ENCODE results near the gene ACOX2.
A peak's percentile ranks its signal among the peaks of the same experiment; 100 is the strongest.

Gene ACOX2

DNA sequence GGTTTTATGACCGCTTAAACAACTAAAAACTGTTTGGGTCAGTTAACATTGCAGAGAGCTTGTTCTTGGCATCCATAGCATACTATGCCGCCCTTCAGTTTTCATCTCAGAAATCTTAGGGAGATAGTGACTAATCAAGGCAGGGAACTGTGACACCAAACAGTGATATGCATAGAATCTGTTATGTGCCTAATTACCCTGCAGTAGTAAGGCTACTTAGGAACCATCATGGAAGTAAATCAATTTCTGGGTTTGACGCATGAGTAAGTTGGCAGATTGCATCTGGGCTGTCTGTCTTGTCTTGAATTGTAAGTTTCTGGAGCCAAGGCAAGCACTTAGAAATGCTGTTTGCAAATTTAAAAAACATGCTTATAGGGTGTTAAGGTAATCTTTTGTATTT is 22.6 kb downstream of the ACOX2 start:
- no peak for DNase-seq (ENCODE audit: low read depth in 1 of 2, low spot score in 1 of 2)

DNA sequence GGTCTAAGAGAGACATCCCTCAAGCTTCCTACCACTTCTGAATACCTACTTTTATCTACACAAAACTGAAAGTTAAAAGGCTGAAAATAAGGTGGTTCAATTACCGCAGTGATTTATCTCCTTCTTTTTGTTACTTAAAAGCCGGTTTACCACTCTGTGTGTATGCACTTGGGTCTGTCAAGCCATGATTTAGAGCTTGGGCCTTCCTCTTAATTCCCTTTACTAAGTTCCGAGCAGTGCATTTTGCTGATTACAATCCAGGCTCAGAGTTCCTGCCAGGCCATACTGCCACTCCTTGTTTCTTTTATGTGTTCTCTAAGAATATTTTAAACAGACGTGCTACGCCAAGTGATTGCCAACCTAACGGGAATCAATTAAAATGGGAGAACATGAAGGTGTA is 28.6 kb downstream of the ACOX2 start:
- DNase-seq (ENCODE audit: low read depth in 1 of 2, low spot score in 1 of 2): no peak

DNA sequence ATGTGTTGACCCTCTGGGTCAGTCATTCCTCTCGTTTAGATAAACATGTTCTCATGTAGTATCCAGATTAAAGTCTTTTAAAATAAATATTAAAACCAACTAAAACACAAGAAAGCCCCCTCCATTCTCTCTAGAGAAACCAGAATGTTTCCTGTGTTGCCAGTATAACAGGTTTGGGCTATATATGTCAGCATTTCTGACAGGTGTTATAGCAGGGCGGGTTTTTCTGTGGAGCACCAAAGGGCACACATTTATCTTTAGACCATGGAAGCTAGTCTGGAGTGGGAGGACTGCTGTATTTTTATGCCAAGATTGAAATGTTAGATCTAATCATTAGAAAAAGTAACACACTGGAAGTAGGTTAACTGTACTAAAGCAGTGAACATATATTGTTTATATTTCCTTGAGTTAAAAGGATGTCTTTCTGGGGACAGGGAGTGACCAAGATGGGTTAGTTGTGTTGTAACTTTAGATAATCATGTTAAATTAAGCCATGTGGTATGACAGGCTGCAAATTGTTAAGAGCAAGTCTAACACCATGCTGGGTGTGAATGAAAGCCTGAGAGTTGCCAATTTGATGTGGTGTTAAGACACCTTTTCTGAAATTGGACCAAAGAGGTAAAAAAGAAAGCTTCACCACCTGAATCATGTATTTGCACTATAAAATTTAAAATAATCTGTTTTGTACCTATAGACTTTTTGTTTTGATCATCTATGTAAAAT is 29.5 kb downstream of the ACOX2 start:
- DNase-seq (ENCODE audit: low read depth in 1 of 2, low spot score in 1 of 2): no peak

DNA sequence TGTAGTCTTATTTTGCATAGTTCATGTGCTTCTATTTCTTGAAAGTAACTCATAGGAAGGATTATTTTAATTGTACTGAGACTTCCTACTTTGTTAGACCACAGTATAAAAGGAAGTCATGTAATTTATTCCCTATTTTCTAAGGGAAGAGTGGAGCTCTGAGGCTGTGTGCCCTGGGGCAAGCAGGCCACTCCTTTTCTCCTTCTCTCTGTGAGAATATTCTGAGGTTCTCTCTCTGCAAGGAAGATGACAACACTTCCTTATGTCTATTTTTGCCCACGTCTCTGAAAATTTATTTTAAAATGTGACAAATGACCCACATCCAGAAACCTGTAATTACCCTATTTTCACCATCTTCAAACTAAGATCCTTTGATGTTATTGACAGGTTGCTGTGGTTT is 34.1 kb downstream of the ACOX2 start:
- DNase-seq (ENCODE audit: low read depth in 1 of 2, low spot score in 1 of 2): no peak

DNA sequence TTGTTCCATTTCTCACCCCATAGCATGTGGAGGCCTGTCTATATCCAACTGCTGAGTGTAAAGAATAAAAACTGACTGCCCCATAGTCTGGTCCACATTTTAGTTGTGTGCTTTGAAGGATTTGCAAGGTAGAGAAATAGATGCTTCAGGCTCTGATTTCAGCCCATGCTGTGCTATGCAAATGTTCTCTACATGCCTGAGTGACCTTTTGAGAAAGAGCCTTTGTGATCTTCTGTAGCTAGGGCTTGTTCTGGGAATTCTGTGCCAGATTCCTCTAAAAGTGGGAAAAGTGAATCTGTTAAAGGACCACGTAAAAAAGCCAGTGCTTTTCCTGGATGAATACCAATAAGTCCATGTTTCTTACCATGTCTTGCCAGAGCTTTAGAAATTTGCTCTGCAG is 39.9 kb downstream of the ACOX2 start:
- DNase-seq (ENCODE audit: low read depth in 1 of 2, low spot score in 1 of 2): no peak

DNA sequence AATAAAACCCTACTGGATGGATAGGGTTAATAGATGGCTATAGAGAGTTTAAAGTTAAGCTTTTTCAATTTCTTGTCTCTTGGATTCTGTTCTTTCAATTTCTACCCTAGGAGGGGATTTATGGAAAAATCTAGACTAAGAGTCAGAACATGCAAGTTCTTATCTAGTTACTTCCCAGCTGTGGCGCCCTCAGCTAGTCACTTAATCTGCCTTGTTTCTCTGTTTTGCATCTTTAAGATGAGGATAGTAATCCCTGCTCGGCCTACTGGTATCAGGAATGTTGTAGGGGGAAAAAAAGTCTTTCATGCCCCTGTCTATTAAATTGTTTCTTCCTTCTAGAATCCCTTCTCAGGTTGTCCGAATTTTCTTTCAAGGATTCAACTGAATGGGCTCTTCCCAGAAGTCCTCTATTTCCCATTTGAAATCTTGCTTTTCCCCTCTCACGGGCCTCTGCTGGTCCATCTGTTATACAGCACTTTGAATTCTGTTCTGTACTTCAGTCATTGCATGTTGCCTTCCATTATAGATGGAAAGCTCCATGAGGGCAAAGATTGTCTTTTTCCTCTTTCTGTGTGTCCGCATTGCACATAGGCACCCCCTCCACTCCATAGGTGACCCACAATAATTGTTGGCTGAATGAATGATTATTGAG is 40.7 kb downstream of the ACOX2 start:
- no peak for DNase-seq (ENCODE audit: low read depth in 1 of 2, low spot score in 1 of 2)

DNA sequence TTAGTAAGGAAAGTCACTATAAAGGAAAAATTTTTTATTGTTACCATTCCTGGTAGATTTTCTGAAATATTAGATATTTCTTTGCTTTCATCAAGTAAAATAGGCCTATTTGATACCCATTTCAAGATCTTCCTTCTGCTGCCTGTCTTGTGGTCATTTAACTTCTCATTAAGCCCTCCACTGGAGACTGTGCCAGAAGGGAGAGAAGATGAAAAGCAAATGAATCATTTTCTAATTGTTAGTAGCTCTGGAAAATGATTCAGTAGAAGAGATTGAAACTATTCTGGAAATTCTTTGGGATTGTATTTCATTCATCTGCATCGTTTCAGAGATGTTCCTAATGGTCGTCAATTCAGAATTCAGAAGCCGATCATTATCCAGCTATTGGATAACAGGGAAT is 41.9 kb downstream of the ACOX2 start:
- no peak for DNase-seq (ENCODE audit: low read depth in 1 of 2, low spot score in 1 of 2)

DNA sequence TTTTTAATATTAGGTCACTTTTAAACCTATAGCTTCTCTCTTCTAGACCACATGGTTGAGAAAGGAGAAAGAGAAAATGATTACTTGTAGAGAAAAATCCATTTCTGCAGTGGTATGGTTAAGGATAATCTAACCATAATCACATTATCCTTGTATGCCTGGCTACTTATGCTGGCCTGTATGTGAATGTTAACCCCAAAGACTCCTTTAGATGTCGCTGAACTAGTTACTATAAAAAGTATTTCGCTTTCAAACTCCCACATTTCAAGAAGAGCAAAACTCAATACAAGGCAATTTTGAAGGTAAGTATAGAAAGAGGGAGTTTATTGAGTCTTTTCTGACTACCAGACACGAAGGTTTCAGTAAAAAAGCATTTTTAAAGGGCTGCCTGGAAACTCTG is 42.9 kb downstream of the ACOX2 start:
- no peak for DNase-seq (ENCODE audit: low read depth in 1 of 2, low spot score in 1 of 2)

DNA sequence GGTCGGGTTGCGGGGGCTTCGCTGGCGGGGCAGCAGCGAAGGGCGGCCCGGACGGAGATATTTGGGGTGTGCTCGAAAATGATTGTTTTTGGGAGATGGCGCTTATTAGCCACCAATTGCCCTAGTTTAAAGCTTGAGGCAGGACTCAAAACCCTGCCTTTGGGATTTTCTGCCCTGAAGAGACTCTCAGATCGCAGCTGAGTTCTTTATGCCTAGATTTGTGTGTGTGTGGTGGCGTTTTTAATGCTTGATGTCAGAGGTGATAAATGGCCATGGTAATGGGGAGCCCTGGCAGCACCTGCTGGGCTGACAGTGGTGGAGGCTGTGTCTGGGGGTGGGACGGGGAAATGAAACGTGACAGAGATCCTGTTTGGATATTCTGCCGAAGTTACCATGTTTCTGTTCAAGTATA is 44.5 kb downstream of the ACOX2 start:
- DNase-seq (ENCODE audit: low read depth in 1 of 2, low spot score in 1 of 2): peak in 1 of 2 donors; percentile 3

DNA sequence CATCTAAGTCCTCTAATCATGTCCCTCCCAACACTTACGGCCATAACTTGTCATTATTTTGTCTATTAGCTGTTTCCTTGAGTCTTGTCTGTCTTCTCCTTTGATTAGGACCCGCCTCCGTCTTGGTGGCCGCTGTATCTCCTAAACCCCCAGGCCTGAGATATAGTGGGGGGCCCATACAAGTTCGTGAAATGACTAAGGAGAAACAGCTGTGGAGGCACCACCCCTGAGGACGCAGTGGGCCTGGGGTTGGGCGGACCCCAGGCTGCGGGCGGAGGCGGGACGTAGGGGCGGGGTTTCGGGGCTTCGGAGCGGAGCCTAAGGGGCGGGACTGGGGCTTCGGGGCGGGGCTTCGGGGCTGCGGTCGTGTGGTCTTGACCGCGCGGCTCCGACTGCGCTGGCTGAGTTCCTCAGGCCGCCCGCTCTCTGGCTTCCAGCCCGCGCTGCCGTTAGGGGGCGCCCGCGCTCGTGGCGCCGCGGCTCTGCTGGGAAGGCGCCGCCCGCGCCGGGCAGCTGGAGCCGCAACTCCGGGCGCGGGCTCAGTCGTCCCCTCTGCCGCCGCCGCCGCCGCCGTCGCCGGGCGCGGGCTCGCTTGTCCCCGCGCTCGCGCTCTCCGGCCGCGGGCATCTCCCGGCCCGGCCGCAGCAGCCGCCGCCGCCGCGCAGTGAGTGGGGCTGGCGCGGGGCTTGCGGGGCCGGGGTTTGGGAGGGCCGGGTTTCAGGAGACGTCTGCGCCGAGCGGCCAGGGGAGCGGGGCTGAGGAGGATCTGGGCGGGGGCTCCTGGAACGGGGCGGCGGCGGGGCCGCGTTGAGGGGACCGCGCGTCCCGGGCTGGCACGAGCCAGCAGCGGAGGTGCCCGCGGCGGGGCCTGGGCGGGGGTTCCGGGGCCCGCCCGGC is 45.2 kb downstream of the ACOX2 start, which contains the start of gene KCTD6:
TSS of gene KCTD6 (plus strand) at position 591 of the 897 bp plus-strand sequence. CDS start 6,660 bp downstream, outside the sequence.
- peak; percentile 75 to 85 for DNase-seq (ENCODE audit: low read depth in 1 of 2, low spot score in 1 of 2)

DNA sequence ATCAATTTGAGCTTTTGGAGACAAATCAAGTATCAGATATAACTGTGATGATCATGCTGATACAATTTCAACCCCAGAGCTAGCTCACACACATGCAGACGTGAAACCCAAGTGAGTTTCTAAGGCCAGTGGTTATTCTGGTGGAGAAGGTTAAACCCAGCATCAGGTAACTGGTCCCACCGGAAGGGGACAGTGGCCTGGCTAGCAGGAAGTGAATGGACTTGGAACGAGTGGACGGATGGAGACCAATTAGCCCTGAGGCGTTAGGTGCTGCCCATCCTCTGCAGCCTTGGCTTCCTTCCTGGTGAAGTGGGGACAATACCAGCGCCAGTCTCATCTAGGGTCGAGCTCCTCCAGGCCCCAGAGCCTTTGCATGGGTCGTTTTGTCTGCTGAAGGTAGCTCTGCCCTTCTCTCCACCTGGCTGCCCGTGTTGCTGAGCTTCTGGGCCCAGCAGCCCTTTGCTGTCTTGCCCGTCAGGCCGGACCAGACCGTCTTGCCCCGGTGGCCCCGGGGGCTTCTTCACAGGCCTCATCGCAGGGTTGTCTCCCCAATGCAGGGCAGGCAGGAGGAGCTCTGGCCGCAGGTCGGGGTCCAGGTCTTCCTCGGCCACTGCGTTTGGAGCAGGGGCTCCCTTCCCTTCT is 46.0 kb downstream of the ACOX2 start:
- DNase-seq (ENCODE audit: low read depth in 1 of 2, low spot score in 1 of 2): no peak

DNA sequence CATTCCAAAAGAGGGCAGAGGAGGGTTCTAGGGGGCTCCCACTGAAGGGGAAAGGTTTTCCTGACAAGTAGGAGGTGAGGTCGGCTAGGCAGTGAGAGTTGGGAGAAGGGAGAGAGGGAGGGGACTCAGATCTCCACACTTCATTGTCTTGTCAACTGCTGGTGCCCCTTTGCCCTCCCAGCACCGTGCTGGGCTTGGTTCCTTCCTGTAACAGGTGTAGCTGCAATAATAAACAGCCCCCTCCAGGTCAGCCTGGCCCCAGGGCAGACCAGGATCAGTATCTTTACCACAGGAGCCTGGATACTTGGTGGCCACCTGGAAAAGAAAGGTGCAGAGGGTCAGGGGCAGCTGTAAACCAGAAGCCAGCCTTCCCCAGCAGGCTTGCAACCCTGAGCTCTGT is 48.0 kb downstream of the ACOX2 start:
- no peak for DNase-seq (ENCODE audit: low read depth in 1 of 2, low spot score in 1 of 2)

DNA sequence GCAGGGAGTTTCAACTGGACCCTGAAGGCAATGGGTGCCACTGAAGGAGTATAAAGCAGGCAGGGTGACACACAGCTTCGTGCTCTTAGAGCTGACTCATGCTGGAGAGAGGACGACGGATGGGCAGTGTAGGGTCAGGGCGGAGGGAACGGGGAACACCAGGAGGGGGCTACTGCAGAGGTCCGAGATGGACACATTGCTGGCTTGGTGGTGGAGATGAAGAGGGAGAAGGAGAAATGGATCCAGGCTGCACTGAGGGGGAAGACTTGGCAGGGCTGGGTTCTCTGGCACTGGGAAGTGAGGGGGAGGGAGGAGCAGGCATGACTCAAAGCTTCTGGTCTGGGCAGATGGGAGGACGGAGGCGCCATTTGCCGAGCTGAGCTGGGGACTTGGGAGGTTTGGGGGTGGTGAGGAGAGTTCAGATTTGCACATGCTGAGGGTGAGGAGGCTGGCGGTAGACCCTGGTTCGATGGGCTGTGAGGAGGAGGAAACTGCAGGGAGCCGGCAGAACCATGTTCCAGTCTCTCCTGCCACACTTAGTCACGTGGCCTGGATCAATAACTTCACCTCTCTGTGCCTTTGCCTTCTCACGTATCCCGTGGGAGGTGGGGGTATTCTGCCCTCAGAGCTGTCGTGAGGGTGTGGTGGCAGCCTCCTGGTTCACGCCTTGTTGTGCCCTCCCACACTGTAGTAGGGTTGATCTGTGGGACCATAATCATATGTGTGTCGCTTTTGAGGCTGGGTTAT is 49.7 kb downstream of the ACOX2 start:
- no peak for DNase-seq (ENCODE audit: low read depth in 1 of 2, low spot score in 1 of 2)

DNA sequence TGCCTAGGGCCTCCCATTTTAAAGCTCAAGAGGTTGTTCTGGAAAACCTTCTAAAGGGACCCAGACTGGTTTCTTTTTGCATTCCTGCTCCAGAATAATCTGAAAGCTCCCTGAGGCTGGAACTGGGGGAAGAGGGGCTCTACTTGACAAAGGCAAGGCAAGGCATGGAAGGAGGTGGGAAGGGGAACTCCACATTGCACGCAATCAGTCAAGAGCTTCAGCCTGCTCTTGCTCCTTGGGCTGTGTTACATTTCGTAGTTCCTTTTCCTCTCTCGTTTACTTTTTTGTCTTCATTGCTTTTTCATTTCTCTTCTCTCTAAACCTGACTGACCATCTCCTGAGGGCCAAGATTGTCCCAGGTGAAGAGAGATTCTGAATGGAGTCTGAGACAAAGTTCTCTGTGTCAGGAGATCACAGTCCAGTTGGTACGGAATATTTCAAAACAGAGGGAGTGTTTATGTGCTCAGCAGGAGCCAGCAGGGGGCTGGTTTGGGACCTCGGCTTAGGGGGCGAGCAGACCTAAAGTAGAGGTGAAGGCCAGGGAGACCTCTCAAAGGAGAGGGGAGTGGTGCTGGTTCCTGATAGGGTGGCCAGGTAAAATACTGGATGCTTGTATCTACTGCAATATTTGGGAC is 51.1 kb downstream of the ACOX2 start:
- no peak for DNase-seq (ENCODE audit: low read depth in 1 of 2, low spot score in 1 of 2)

DNA sequence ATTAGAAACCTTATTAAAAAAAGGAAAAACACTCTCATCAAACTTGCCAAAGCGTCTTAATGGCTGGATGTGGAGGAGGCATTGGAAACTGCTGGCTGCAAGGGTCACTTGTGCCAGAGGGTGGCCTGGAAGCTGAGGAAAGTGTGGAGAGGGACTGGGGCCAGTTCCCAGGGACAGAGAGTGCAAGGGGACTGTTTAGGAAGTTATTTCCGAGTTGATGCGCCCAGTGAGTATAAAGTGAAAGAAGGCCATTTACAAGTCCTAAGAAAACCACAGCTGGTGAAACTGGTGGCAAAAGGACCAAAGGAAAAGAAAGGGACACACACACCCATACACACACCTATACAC is 52.3 kb downstream of the ACOX2 start:
- no peak for DNase-seq (ENCODE audit: low read depth in 1 of 2, low spot score in 1 of 2)

DNA sequence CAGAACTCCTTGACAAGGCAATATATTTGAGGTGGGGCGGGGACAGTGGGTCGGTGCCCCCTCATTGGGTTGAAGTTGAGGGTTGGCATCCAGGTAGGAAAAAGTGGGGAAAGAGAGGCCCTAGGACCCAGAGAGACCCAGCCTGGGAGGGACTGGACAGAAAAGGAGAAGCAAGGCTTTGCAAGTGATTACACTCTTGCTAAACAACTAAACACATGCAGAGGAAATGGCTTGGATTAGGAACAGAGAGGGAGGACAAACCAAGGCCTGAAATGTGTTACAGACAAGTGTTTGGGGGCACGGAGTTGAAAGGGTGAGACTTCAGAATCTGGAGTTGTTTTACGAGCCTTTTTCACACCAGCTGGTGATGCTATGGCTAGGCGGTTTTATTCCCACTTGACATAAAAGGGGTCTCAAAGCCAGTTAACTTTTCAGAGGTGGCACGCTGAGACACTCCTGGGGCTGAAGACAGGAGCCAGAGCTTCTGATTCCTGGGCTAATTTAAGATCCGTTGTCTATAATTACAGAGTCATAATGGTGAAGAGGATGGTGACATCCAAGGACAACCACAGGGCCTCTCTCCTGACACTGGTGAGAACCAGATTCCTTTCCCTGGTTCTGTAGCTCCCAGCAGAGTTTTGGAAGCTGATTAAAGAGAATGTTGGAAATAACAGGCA is 52.8 kb downstream of the ACOX2 start:
- no peak for DNase-seq (ENCODE audit: low read depth in 1 of 2, low spot score in 1 of 2)

DNA sequence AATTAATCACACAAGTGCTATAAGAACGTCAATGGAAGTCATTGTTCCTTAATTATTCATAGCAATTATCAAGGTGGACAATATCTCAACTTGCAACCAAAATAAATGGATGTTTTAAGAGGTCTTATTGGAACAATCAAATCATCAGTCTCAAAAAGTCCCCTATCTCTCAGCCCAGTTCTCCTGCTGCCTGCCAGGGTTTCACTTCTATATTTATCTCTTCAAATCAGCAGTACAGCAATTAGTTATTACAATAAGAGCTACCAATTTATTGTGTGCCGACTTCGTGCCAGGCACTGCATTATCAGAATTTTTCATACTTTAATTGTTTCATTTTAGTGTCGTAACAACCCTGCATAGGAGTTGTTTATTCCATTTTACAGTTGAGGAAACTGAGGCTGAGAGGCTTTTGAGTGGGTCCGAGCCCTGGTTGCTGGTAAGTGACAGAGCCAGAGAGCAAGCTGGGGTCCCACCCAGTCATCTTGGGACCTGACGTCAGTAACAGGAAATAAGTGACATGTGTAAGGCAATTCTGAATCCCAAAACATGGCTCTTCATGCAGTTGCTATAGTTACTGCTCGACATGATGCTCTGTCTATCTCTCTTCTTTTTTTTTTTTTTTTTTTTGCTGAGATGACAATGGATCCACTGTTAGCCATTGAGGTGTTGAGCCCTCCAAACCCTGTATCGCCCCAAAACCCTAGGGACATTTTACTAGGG is 53.9 kb downstream of the ACOX2 start:
- DNase-seq (ENCODE audit: low read depth in 1 of 2, low spot score in 1 of 2): no peak

DNA sequence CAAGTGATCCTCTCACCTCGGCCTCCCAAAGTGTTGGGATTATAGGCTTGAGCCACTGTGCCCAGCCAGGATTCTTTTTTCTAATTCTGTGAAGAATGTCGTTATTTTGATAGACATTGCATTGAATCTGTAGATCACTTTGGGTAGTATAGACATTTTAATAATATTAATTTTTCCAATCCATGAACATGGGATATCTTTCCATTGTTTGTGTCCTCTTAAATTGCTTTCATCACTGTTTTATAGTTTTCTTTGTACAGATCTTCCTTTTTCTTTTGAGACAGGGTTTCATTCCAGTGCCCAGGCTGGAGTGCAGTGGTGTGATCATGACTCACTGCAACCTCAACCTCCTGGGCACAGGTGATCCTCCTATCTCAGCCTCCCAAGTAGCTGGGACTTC is 56.7 kb downstream of the ACOX2 start:
- DNase-seq (ENCODE audit: low read depth in 1 of 2, low spot score in 1 of 2): no peak

DNA sequence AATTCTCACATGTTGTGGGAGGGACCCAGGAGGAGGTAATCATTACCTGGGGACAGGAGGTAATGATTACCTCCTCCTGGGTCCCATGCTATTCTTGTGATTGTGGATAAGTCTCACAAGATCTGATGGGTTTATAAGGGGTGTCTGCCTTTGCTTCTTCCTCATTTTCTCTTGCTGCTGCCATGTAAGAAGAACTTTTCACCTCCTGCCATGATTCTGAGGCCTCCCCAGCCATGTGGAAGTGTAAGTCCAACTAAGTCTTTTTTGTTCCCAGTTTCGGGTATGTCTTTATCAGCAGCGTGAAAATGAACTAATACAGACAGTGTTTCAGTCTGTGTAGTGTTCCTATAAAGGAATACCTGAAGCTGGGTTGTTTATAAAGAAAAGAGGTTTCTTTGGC is 58.2 kb downstream of the ACOX2 start:
- DNase-seq (ENCODE audit: low read depth in 1 of 2, low spot score in 1 of 2): no peak

Measured in stimulated activated CD4-positive, alpha-beta T cell treated with anti-CD3 and anti-CD28 coated beads, Interleukin-15, amount 100 ng/mL, for 1 hour (primary cell).